Measurements from ENCODE around the gene SYMPK.

DNA sequence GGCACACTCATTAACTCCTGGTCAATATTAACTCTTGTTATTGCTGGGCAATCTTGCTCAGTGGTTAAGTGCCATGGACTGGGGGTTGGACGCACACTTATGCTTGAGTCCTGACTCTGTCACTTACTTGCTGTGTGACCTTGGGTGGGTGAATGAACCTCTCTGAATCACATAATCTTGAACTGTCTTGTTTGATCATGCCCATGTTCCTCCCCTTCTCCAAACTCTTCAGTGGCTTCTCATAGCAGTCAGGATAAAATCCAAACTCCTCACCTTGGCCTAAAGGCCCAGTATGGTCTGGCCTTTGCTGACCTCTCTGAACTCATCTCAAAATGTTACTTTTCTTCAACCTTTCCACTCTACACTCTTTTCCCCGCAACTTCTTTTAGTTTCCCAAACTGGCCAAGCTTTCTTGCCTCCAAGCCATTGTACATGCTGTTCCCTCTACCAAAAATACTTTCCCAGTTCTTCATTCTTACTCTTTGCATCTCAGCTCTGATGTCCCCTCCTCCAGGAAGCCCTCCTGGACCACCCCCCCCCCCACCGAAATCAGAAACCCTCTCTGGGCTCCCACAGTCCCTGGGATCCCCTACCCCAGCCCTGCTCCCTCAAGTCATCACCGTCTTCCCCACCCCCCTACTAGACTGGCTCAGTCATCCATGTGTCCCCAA is 37.1 kb upstream of the SYMPK start:
- TF ChIP-seq EZH2 (IDR thresholded peaks at IDR 0.05; ENCODE audit: insufficient read depth, low read length) (no peak), CTCF (IDR thresholded peaks at IDR 0.05; ENCODE audit: insufficient read depth, low read depth, low read length) (no peak)
